ENCODE measurements around the gene PLOD1. TPM values are rescaled to one million over a fixed set of nuclear protein-coding genes. Genes with fewer than 3 reads are reported as not detected.

The PLOD1 gene
- total and polyA plus RNA-seq, 8 donors, result 20.0 to 55.2 (median 35.1) TPM

- Histone ChIP-seq H3K4me1 (no peaks in the 10 kb centered on the region), H3K9me3 (no peaks in the 10 kb centered on the region), H3K36me3 (peaks cover 0 to 69% (median 39%) of the 10 kb centered on the region in 3 donors), H3K27ac (no peak overlapping the region), H3K27me3 (no peaks in the 10 kb centered on the region), H3K4me3 (no peak overlapping the region)
- no peak for ATAC-seq
- intact Hi-C loops (cut with DNase I), result no loop called here
- WGBS, 2 donors, result 89 to 91% methylated on average over 5 of the region's 5 CpGs
- no peak for DNase-seq
- FAIRE-seq, result no peak
- no peak for TF ChIP-seq CTCF (IDR thresholded peaks at IDR 0.05)
Measured at GRCh38 chr1:11998636-11999035, 64.1 kb downstream of the PLOD1 start.

DNA sequence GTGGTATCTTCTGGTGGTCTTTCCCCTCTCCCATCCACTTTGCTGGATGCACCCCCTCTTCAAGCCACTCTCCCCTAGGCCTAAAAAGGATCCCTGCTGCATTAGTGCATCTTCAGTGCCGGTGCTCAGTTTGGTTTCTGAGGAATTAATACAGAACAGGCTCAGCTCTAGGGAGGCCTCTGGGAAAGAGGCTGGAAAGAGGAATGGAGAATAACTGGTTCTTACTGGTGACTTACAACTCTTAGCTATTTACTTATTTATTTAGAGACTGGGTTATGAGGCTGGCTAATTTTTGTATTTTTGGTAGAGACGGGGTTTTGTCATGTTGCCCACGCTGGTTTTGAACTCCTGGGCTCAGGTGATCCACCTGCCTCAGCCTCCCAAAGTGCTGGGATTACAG is 64.7 kb downstream of the PLOD1 start:
- Histone ChIP-seq H3K4me1 (no peaks in the 10 kb centered on the region), H3K27ac (no peak overlapping the region), H3K36me3 (peaks cover 0 to 75% (median 41%) of the 10 kb centered on the region in 3 donors), H3K4me3 (no peak overlapping the region), H3K9me3 (no peaks in the 10 kb centered on the region), H3K27me3 (no peaks in the 10 kb centered on the region)
- TF ChIP-seq CTCF (IDR thresholded peaks at IDR 0.05), result no peak
- intact Hi-C loops (cut with DNase I), result no loop called here
- FAIRE-seq, result no peak
- WGBS, 2 donors, result 78 to 94% methylated on average over 3 of the region's 3 CpGs
- ATAC-seq, result no peak
- DNase-seq, result no peak

- intact Hi-C loops (cut with DNase I), result no loop called here
- Histone ChIP-seq H3K27ac (no peak overlapping the region), H3K9me3 (no peaks in the 10 kb centered on the region), H3K36me3 (peaks cover 0 to 78% (median 45%) of the 10 kb centered on the region in 3 donors), H3K27me3 (no peaks in the 10 kb centered on the region), H3K4me3 (no peak overlapping the region), H3K4me1 (no peaks in the 10 kb centered on the region)
- DNase-seq, result peak in 2 of 6 donors; percentile 13 to 38
- TF ChIP-seq CTCF (IDR thresholded peaks at IDR 0.05), result peak in 1 of 4 donors; percentile 17
- ATAC-seq, result peak in 1 of 4 donors; percentile 9
- 81 to 83% methylated on average over 14 of the region's 14 CpGs for WGBS, 2 donors
- FAIRE-seq, result no peak
Measured at GRCh38 chr1:12001249-12001917, 66.9 kb downstream of the PLOD1 start.

- Histone ChIP-seq H3K4me3 (no peak overlapping the region), H3K4me1 (no peaks in the 10 kb centered on the region), H3K27ac (no peak overlapping the region), H3K9me3 (no peaks in the 10 kb centered on the region), H3K36me3 (peaks cover 2 to 82% (median 51%) of the 10 kb centered on the region in 3 donors), H3K27me3 (no peaks in the 10 kb centered on the region)
- FAIRE-seq (no peak), DNase-seq (peak in 2 of 6 donors; percentile 4 to 13), ATAC-seq (no peak)
- intact Hi-C loops (cut with DNase I), result no loop called here
- WGBS, 2 donors, result 92 to 94% methylated on average over 10 of the region's 10 CpGs
- no peak for TF ChIP-seq CTCF (IDR thresholded peaks at IDR 0.05)
Measured at GRCh38 chr1:12001996-12002493, 67.5 kb downstream of the PLOD1 start.

- no peaks in the 10 kb centered on the region for H3K27me3 ChIP-seq
- ATAC-seq, result no peak
- TF ChIP-seq CTCF (IDR thresholded peaks at IDR 0.05), result no peak
- no peaks in the 10 kb centered on the region for H3K4me1 ChIP-seq
- whole genome bisulfite sequencing, 2 donors, result 92 to 94% methylated on average over 12 of the region's 12 CpGs
- H3K9me3 ChIP-seq, result no peaks in the 10 kb centered on the region
- H3K27ac ChIP-seq, result no peak overlapping the region
- H3K36me3 ChIP-seq, result peaks cover 3 to 72% (median 50%) of the 10 kb centered on the region in 3 donors
- peak in 2 of 6 donors; percentile 7 to 13 for DNase-seq
- intact Hi-C loops (cut with DNase I), result no loop called here
- no peak overlapping the region for H3K4me3 ChIP-seq
- FAIRE-seq, result no peak
Measured at GRCh38 chr1:12003762-12004161, 69.2 kb downstream of the PLOD1 start.
